Endothelial cell of umbilical vein (primary cell): ENCODE results near the gene TGFBI.

Experiments used
- EZH2 ChIP-seq: IDR thresholded peaks from 2 replicates; pipeline ENCODE4 v1.6.1; 2012; ENCODE audit warnings: borderline replicate concordance, low read depth, mild to moderate bottlenecking, moderate library complexity, low read length, inconsistent platforms; ENCODE audit not compliant: severe bottlenecking
- POLR2A ChIP-seq: IDR thresholded peaks from 2 replicates; pipeline ENCODE4 v1.6.1; 2012; ENCODE audit warnings: low read depth, mild to moderate bottlenecking, control low read depth, low read length
- POLR2AphosphoS5 ChIP-seq: IDR thresholded peaks from 2 replicates; pipeline ENCODE4 v1.6.1; 2012; ENCODE audit warnings: low read depth, mild to moderate bottlenecking, control low read depth, low read length, moderate library complexity; ENCODE audit not compliant: insufficient read depth
- TF ChIP-seq, protein P1 (sequence below), 2 donors: IDR thresholded peaks; 1 replicate in 1 of 2; 2 replicates in 1 of 2; pipeline ENCODE4 v1.5.1; 2011; ENCODE audit warnings: low read length in 2 of 2, mild to moderate bottlenecking in 2 of 2, moderate library complexity in 2 of 2, control low read depth in 1 of 2, inconsistent platforms in 1 of 2, low read depth in 1 of 2; ENCODE audit not compliant: insufficient read depth in 1 of 2; ENCODE audit errors: extremely low read depth in 1 of 2

DNA sequence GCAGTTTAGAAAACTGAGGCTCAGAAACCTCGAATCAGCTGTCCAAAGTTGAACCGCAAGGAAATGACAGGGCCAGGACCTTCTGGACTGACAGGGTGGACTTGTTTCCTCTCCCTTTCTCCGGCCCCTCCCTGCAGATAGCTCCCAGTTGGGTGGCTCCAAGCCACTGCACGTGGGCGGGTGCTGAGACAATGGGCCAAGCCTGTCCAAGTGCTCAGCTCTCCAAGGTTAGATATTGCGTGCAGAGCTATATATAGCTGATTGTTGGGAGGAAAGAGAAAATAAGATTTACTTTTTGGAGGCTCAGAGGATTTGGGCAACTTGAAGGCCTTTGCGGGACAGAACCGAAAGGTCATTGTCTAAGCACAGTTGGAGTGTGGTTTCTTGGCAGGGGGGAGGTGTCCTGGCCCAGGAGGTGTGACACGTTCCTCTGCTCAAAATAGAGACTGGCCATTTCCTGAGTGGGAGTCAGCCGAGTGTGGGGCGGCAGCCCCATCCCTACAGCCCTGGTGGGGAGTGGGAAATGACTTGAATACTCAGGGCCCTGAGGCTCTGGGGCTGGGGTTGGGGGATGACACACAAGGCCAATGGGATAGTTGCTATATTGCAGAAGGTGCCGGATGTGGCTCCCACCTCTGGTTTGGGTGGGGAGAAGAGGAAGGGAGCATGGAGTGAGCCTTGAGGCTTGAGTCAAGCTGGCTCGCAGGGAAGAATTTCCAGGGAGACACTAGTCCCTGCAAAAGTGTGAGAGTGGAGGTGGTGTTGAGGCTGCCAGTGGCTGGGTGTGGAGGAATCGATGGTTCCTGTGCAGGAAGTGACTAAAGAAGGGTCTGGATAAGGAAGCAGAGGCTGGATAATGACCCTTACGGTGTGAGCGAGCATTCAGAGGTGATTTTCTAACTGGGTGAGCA is 59.4 kb downstream of the TGFBI start:
- TF ChIP-seq, protein P1, sequence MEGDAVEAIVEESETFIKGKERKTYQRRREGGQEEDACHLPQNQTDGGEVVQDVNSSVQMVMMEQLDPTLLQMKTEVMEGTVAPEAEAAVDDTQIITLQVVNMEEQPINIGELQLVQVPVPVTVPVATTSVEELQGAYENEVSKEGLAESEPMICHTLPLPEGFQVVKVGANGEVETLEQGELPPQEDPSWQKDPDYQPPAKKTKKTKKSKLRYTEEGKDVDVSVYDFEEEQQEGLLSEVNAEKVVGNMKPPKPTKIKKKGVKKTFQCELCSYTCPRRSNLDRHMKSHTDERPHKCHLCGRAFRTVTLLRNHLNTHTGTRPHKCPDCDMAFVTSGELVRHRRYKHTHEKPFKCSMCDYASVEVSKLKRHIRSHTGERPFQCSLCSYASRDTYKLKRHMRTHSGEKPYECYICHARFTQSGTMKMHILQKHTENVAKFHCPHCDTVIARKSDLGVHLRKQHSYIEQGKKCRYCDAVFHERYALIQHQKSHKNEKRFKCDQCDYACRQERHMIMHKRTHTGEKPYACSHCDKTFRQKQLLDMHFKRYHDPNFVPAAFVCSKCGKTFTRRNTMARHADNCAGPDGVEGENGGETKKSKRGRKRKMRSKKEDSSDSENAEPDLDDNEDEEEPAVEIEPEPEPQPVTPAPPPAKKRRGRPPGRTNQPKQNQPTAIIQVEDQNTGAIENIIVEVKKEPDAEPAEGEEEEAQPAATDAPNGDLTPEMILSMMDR (IDR thresholded peaks at IDR 0.05; ENCODE audit: extremely low read depth in 1 of 2, insufficient read depth in 1 of 2, low read depth in 1 of 2, low read length in 2 of 2), result no peak
- TF ChIP-seq POLR2A, result no peak
- no peak for TF ChIP-seq POLR2AphosphoS5
- TF ChIP-seq EZH2, result no peak
